ENCODE results near the gene IL19.
"Not testable (repeated sequence)": the region's sequence is repeated elsewhere in the genome, so short reads cannot be mapped to it uniquely, and the experiment has no call there.

Gene IL19

DNA sequence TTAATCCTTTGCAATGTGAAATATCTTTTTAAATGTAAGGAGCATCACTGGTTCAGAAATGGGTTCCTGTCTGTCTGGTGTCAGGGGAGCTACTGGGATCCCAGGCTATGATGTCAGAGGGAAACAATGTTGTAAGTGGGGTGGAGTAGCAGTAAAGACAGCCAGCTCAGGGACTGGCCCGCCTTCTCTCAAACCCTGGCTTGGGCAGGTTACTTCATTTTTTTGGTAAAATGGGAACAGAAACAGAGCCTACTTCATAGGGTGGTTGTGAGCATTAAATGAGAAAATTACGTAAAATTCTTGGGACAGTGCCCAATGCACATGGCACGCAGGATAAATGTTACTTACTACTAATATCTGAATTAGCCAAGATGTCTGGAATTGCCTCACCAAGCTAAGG is 64.1 kb downstream of the IL19 start:
- no peak for DNase-seq

DNA sequence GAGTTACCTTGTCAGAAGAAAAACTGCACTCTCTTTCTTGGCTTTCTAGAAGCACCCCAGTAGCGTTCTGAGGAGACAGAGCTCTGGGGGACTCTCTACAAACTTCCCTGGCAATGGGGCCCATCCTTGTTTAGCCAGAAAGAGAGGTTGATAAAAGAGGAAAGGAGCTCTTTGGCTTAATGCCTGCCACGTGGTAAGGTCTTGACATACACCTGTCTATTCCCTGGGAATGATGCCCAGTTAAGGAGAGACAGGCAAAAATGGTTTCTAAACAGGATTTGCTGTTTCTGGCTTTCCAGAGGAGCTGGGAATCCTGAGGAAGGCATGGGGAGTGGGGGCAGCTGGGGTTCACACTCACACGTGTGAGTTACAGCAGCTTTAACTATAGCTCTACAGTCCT is 64.6 kb downstream of the IL19 start:
- DNase-seq: no peak

DNA sequence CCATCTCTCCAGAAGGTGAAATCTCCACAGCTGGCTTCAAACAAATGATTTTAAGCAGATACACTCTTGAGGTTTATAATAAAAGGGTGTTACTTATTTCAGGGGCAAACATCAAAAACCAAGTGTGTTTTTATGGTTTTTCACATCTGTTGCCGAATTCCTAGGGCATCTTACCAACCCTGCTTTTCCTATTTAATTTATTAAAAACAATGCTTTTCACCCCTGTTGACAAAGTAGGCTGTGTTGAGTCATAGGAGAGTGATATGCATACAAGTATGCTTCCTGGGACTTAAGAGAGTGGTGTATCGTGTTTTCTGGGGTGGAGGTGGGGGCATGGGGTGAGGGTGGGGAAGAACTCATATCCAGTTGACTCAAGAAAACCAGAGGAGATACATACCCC is 65.5 kb downstream of the IL19 start:
- no peak for DNase-seq

DNA sequence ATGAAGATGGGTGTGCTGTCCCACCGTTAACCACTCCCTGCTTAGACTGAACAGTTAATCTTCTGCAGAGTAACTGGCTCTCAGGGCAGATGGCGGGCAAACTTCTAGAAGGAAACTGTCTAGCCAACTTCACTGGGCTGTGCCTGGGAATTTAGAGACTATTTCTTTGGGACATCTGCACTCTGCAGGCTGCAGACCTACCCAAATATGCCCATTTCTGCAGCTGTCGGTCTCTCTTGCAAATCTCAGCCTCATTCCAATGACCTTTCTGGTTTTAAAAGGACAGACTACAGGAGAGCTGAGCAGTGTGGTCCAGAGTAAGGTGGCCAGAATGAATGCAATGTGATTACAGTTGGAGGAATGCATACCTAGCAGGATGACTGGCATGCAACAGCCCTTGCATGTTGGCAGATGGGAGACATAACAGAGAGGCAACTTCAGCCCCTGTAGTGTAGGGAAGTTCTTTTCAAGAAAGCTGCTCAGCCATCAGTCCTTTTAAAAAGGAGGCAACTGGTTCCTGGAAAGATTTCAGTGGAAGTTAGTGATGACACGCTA is 68.5 kb downstream of the IL19 start:
- no peak for DNase-seq

DNA sequence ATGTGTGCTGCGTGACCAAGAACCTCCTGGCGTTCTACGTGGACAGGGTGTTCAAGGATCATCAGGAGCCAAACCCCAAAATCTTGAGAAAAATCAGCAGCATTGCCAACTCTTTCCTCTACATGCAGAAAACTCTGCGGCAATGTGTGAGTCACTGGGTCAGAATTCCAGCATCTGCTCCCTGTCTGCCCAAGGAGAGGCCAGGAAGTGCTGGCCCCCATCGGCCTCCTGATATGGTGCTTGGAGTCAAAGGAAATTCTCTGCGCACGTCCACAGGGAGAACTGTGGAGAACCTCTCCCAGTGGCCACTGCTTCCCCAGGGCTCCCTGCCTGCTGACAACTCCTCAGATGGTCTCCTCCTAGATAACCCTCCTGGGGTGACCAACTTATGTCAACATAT is 69.3 kb downstream of the IL19 start:
- DNase-seq: no peak

DNA sequence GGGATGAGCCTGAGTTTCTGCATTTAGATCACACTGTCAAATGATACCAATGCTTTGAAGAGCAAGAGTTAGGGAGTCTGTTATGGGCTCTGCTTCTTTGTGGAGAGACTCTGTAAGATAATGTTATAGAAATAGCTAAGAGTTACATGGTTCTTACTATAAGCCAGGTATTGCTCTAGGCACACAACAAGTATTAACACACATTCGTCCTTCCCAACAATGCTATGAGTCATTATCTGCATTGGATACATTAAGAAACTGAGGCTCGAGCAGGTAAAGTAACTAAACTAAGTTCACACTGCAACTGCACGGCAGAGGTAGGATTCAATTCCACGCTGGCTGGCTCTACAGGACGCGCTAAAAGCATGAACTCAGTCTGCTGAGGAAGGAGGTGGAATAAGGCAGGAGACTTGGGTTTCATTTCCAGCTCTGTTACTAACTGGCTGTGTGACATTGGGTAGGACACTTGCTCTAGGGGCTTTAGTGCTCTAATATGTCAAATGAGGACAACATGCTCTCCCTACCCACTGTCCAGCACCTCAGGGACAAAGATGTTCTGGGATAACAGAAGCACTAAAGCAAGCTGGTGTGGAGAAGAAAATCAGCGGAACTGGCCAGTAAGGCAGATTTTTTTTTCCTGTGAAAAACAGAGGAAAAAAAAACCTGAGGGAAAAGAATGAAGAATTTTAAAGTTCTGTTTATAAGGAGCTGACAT is 71.2 kb downstream of the IL19 start:
- no peak for DNase-seq

DNA sequence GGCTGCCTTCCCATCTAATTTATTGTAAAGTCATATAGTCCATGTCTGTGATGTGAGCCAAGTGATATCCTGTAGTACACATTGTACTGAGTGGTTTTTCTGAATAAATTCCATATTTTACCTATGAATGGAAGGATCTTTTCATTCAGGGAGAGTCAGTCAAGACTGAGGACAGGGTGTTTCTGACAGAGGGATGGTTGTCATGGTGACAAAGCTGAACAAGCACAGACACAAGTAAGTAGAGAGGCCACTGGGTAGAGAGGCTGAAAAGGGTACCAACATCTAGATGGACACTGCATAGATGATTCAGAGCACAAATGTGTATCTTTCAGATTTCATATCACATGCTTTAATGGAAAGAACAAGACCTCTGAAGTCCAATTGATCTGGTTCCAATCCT is 72.3 kb downstream of the IL19 start:
- no peak for DNase-seq

DNA sequence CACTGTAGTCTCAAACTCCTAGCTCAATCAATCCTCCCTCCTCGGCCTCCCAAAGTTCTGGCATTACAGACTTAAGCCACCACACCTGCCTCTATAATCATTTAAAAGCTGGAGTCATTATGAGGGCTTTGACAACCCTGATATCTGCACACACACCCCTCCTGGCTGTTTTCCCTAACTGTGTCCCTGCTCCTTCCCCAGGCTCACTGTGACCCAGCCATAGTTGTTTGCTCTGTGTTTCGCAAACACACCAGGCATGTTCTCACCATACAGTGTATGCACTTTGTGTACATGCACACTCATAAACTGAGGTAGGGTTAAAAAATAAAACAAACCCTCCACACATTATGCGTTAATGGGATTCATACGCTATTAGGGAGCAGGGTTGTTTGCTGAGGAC is 73.1 kb downstream of the IL19 start:
- DNase-seq: no peak

DNA sequence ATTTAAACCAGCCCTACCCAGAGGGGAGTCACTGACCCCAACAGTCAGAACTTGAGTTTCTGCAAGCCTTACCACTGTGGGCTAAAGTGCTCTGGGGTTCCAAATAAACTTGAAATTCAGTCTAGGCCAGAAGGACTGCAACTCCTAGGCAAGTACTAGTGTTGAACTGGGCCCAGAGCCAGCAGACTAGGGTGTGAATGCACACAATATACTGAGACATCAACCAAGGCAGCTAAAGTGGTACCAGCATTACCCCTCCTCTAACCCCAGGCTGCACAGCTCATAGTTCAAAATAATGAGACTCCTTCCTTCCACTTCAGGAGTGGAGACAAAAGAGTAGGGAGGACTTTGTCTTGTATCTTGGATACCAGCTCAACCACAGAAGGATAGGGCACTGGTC is 75.9 kb downstream of the IL19 start:
- DNase-seq: no peak

DNA sequence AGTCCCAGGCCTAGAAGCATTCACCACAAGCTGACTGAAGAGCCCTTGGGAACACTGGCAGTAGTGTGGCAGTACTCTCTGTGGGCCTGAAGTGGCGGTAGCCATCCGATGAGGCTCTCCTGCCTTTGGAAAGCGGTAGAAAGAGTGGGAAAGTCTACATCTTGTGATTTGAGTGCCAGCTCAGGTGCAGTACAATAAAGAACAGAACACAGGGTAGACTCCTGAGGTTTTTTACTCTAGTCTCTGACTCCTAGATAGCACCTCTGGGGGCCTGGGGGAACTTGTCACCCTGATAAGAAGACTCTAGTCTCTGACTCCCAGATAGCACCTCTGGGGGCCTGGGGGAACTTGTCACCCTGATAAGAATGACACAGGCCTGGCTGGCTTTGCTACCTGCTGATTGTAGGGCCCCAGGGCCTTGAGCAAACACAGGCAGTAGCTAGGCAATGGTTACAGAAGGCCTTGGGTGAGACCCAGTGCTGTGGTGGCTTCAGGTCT is 76.8 kb downstream of the IL19 start:
- DNase-seq: no peak

DNA sequence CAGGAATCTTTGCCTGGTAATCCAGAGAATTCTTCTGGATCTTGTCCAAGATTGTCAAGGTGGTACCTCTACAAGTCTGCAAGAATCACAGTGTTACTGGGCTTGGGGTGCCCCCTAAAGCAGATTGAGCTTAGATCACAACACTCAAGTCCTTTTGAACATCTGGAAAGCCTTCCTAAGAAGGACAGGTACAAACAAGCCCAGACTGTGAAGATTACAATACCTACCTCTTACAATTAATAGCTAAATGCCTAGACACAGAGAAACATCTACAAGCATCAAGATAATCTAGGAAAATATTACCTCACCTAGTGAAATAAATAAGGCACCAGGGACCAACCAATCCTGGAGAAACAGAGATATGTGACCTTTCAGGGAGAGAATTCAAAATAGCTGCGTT is 77.4 kb downstream of the IL19 start:
- DNase-seq: no peak

DNA sequence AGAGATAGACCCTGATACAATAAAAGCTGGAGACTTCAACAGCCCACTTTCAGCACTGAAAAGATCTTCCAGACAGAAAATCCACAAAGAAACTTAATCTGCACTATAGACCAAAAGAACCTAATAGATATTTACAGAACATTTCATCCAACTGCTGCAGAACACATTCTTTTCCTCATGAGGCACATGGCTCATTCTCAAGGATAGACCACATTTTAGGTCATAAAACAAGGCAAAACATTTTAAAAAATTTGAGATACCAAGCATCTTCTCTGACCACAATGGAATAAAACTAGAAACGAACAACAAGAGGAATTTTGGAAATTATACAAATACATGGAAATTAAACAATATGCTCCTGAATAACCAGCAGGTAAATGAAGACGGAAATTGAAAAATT is 79.8 kb downstream of the IL19 start:
- DNase-seq: no peak

DNA sequence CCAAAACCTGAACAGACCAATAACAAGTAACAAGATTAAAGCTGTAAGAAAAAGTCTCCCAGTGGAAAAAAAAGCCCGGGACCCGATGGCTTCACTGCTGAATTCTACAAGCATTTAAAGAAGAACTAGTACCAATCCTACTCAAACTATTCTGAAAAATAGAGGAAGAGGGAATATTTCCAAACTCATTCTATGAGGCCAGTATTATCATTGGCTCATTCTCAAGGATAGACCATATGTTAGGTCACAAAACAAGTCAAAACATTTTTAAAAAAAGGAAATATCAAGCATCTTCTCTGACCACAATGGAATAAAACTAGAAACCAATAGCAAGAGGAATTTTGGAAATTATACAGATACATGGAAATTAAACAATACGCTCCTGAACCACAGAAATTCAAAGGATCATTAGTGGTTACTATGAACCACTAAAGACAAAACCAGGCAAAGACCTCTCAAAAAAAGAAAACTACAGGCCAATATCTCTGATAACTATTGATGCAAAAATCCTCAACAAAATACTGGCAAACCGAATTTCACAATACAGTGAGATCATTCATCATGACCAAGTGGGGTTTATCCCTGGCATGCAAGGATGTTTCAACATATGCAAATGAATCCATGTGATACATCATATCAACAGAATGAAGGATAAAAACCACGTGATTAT is 80.9 kb downstream of the IL19 start:
- no peak for DNase-seq

DNA sequence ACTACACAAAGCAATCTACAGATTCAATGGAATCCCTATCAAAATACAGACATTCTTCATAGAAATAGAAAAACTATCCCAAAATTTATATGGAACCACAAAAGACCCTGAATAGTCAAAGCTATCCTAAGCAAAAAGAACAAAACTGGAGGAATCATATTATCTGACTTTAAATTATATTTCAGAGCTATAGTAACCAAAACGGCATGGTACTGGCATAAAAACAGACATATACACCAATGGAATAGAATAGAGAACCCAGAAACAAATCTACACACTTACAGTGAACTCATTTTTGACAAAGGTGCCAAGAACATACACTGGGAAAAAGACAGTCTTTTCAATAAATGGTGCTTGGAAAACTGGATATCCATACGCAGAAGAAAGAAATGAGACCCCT is 82.1 kb downstream of the IL19 start:
- DNase-seq: not testable (repeated sequence)

DNA sequence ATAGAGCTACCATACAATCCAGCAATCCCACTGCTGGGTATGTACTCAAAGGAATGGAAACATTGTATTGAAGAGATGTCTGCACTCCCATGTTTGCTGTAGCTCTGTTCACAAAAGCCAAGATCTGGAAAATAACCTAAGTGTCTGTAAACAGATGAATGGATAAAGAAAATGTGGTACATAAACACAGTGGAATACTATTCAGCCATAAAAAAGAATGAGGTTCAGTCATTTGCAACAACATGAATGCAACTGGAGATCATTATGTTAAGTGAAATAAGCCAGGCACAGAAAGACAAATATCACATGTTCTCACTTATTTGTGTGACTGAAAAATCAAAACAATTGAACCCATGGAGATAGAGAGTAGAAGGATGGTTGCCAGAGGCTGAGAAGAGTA is 83.1 kb downstream of the IL19 start:
- DNase-seq: not testable (repeated sequence)

DNA sequence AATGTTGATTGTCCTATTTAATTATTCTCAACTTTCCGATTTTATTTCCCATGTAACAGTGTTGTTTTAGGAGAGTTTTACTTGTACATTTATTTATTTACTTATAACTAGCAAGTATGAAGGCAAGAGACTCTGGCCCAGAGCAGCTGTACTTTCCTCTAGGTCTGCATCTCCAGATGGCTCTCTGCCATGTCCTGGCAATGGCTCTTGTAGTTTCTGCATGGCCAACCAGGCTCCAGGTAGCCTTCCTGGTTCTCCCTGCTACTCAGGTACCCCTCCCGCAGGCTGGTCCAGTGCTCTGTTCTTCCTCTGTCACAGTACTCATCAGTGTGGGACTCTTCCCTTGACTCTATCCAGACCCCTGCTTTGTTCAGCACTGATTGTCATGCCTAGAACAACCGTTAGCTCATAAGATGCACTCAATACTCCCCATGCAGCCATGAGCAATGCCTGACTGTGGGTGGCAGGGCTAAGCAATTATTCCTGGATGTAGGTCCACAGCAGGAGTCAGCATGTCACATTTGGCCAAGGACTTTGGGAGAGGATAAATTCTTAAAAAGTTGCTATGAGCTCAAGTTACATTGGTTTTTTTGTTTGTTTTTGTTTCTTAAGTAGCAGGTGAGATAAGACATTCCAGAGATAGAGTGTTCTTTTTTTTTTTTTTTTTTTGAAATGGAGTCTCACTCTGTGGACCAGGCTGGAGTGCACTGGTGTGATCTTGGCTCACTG is 84.0 kb downstream of the IL19 start:
- no peak for DNase-seq

DNA sequence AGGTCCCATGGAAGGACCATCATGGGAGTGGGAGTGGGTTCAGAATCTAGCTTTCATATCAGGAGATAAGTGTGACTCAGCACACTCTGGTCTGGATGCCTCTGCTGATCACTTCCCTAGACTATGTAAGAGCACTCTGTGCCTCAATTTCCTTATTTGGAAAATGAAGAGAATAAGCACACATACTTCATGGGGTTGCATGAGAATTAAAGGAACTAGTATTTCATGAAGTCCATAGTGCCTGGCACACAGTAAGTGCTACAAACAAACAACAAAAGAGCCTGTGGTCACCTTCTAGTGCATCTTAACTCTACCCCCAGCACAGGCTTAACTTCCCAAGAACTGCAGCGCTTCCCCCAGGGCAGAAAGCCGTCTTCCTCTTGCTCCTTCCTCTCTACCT is 85.3 kb downstream of the IL19 start:
- no peak for DNase-seq

DNA sequence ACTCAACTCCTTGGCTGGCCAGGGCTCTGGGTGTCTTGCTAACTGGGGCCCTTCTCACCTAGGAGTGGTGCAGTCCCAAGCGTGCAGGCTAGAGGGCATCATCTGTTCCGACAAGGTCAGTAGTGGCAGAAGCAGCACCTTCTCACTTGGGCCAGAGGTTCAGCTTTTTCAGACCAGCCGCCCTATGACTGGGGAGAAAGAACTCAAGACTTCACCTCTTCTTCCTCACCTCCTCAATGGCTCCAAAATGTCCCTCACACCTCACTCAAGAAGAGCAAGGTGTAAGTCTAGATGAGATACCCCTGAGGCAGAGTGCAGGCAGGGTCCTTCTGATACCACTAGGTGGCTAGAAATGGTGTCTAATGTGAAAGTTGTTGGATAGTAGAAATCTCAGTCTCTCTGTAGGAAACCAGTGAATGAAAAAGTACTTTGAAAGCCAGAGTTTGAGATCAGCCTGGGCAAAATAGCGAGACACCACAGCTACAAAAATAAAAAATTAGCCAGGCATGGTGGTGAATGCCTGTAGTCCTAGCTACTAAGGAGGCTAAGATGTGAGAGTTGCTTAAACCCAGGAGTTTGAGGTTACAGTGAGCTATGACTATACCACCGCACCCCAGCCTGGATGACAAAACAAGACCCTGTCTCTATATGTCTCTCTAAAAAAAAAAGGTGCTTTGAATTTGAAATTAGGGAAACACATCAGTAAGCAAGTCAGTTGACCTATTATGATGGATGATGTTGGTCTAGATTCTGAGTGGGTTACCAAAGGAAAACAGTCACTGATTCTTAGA is 86.3 kb downstream of the IL19 start:
- DNase-seq: peak; percentile 24

DNA sequence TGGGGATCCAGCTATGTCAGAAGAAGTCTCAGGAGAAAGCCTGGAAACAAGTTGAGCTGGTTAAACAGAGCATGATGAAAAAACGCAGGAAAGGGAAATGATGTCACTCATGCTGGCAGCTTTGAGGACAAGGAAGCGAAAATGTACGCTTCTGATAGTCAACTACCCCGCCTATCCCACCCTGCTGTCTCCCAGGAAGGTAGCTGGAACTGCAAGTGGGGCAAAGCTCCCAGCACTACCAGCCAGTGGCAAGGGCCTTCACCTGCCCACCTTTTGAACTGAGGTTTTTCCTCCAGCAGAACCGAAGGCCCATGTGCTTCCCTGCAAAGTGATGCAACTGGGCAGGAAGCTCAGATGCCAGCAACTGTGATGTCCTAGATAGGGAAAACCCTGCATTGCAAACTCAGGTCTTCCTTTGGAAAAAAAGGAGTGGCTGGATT is 88.5 kb downstream of the IL19 start:
- no peak for DNase-seq

DNA sequence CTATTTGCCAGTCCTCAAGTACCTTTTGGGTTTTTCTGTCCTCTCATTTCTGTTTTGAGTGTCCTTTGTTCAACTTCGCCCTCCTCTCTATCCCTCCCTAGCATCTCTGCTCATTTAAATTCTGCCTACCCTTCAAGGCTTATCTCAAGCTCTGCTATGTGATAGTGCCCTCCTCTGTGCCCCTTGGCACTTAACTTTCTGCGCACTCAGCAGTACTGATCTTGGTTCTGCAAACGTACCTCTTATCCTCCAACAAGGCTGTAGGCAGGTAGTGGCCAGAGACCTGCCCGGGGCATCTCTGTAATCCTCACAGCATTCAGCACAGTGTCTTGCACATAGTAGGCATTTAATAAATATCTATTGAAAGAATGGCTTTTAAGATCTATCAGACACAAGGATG is 89.6 kb downstream of the IL19 start:
- DNase-seq: no peak

DNA sequence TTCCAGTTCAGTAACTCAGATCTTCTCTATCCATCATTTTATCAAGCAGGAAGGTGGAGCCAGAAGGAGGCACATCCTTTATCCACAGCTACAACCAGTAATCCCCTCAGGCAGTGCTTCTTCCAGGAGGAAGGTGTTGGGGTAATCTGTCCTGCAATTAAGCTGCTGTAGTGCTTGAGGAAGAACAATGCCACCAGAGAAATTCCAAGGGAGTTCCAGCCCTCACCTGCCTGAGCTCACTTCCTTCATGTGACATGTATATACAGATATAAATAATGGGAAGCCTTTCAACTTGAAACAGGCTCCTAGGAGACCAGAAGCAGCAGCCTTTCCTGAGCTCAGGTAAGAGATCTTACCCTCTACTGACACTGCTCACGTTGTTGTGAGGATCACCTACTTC is 92.7 kb downstream of the IL19 start:
- no peak for DNase-seq

DNA sequence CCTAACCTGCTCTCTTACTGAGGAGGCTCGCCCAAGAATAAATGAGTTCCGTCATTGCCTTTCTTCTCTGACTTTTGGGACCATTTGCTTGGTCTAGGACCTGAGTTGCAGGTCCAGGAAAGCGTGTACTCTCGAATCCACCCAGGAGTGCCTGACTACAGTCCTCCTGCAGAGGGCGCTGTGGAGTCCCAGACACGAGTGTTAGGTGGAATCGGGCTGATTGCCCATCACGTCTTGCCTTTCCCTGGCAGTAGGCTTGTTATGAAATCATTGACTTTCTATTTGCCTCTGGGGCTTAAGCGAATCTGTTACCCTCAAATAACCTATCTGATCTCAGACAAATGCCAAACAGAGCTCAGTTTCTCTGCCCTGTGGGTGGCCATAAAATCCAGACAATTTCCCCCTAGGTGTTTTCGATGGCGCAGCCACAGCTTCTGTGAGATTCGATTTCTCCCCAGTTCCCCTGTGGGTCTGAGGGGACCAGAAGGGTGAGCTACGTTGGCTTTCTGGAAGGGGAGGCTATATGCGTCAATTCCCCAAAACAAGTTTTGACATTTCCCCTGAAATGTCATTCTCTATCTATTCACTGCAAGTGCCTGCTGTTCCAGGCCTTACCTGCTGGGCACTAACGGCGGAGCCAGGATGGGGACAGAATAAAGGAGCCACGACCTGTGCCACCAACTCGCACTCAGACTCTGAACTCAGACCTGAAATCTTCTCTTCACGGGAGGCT is 94.5 kb downstream of the IL19 start, which contains the start of gene IL20:
Gene IL20 (plus strand): TSS at position 685 of the 733 bp plus-strand sequence. CDS start 230 bp downstream, outside the sequence.
- DNase-seq: peak; percentile 87
